DMS153 treated with DMSO at 0.1 percent for 48 hours (cell line): ENCODE results near the gene GPR85.
"Not testable (repeated sequence)": the region's sequence is repeated elsewhere in the genome, so short reads cannot be mapped to it uniquely, and the experiment has no call there.

Source experiments
- DNase-seq: peaks from one replicate; lab custom pipeline; 2025; ENCODE audit not compliant: unreplicated experiment; lab: John Stamatoyannopoulos, UW

GPR85 gene

GRCh38 chr7:113086431-113086888, at the start of gene GPR85:
TSS of gene GPR85 (minus strand) at chr7:113086827. CDS start at chr7:113084721, 2,106 bp downstream.
- DNase-seq = peak; percentile 28

GRCh38 chr7:113134025-113134424, 47.4 kb upstream of the GPR85 start:
- no peak for DNase-seq

GRCh38 chr7:113131367-113131766, 44.7 kb upstream of the GPR85 start:
- DNase-seq = no peak

GRCh38 chr7:113128031-113128430, 41.4 kb upstream of the GPR85 start:
- no peak for DNase-seq

GRCh38 chr7:113125728-113126127, 39.1 kb upstream of the GPR85 start:
- DNase-seq = no peak

- DNase-seq = no peak
Measured at GRCh38 chr7:113122744-113123143, 36.1 kb upstream of the GPR85 start.

GRCh38 chr7:113120647-113121046, 34.0 kb upstream of the GPR85 start:
- no peak for DNase-seq

- no peak for DNase-seq
Measured at GRCh38 chr7:113119429-113119828, 32.8 kb upstream of the GPR85 start.

- peak; percentile 87 for DNase-seq
Measured at GRCh38 chr7:113118074-113118959, 31.7 kb upstream of the GPR85 start, which contains the start of gene SMIM30. TSS of gene SMIM30 (minus strand) at chr7:113118554. CDS start at chr7:113117578, 976 bp downstream.

- DNase-seq = not testable (repeated sequence)
Measured at GRCh38 chr7:113117374-113117774, 30.7 kb upstream of the GPR85 start.

- DNase-seq = no peak
Measured at GRCh38 chr7:113113912-113114311, 27.3 kb upstream of the GPR85 start.

- DNase-seq = no peak
Measured at GRCh38 chr7:113109718-113110117, 23.1 kb upstream of the GPR85 start.

GRCh38 chr7:113100121-113100603, 13.5 kb upstream of the GPR85 start:
- DNase-seq = peak; percentile 6

- no peak for DNase-seq
Measured at GRCh38 chr7:113099284-113099919, 12.8 kb upstream of the GPR85 start.

GRCh38 chr7:113094517-113095249, 8.1 kb upstream of the GPR85 start:
- DNase-seq = no peak

- no peak for DNase-seq
Measured at GRCh38 chr7:113093561-113093960, 6.9 kb upstream of the GPR85 start.

GRCh38 chr7:113092762-113093161, 6.1 kb upstream of the GPR85 start:
- no peak for DNase-seq

GRCh38 chr7:113087071-113087998, 708 bp upstream of the GPR85 start:
- no peak for DNase-seq

- no peak for DNase-seq
Measured at GRCh38 chr7:113085781-113086390, 741 bp downstream of the GPR85 start.
